ENCODE data around the gene GBX1.

GBX1 gene

GRCh38 chr7:151172273-151173141 lies 5.0 kb upstream of the GBX1 start:
- DNase-seq, result no peak

- DNase-seq, result no peak
Measured at GRCh38 chr7:151168787-151169162, 1.3 kb upstream of the GBX1 start.

DNA sequence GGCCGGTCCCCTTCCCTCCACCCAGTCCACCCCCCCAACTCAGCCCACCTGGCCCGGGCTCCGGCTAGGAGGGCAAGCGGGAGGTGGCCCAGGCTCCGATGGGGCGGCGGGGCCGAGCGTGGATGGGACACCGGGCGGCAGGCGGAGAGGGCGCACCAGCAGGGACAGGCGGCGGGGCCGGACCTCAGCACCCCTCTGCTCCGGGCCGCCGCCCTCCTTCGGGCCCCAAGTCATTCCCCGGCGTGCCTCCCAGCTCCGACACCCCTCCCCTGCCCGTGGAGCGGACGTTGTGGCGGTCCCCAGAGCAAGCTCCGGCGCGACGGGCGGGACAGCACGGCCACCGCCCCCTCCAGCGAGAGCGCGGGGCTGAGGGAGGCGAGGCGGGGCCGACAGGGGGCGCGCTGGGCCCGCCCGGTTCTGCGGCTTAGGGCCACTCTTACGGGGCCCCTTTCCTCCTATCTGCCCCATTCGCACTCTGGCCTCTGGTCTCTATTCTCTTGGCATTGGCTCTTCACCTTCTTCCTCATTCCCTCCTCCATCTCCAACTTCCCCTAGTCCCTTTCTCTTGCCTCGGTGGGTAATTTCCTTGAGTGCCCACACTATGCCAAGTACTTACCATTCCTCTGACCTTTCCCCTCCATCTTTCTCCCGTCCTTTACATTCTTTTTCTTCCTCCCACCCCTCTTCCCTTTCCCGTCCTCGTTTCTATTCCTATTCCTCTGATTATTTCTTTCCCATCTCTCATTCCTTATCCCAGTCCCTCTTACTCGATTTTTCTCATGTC lies 701 bp upstream of the GBX1 start:
- no peak for DNase-seq

DNA sequence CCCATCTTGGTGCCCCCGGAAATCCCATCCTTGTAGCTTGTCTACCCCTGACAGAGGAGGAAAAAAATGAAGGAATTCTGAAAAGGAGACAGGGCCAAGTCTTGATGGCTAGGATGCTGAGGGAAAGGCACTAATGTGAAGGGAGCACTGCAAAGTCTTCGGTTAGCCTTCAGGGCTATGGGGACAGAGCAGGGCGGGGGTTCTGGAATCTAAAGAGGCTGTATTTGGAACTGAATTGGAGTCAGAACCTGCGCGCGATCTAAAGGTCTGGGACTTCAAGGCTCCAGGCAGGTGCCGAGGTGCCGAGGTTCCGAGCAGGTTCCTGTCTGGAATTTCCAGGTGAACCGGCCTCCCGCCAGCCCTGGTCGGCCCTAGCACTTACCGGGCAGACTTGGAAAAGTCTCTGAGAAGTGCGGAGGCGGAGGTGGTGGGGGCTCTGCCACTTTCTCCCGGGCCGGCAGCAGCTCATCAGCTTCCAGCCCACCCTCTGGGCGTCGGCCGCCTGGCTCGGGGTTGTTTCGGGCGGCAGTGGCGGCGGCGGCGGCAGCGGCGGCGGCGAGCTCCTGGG lies 781 bp downstream of the GBX1 start:
- DNase-seq, result no peak

GRCh38 chr7:151161757-151162156 lies 5.7 kb downstream of the GBX1 start:
- no peak for DNase-seq

DNA sequence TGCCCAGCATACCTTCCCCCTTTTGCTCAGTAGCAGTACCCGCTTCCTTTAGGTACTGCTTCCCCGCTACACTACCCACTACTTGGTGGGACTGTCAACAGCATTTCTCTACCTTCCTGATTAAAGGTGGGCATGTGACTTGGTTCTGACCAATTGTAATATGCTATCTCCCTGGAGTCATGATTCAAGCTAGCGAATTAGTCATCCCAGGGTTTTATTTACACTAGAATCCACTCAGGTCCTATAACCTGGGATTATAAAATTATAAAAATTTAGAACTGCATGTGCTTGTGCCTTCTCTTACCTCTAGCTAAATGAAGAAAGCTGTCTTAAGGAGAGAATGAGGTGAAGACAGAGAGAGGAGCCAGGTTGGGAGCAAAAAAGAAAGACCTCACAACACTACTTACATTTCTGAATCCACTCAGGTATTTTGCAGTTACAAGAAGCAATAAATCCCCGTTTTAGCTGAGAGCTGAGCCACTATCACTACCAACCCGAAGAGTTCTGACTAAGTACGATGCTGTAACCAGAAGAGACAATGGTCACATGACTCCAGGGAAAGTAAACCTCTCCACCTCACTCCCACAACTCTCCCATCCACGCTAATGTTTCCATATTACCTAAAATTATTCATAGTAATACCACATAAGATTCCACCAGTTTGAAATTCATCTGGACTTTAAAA lies 9.7 kb downstream of the GBX1 start:
- no peak for DNase-seq

DNA sequence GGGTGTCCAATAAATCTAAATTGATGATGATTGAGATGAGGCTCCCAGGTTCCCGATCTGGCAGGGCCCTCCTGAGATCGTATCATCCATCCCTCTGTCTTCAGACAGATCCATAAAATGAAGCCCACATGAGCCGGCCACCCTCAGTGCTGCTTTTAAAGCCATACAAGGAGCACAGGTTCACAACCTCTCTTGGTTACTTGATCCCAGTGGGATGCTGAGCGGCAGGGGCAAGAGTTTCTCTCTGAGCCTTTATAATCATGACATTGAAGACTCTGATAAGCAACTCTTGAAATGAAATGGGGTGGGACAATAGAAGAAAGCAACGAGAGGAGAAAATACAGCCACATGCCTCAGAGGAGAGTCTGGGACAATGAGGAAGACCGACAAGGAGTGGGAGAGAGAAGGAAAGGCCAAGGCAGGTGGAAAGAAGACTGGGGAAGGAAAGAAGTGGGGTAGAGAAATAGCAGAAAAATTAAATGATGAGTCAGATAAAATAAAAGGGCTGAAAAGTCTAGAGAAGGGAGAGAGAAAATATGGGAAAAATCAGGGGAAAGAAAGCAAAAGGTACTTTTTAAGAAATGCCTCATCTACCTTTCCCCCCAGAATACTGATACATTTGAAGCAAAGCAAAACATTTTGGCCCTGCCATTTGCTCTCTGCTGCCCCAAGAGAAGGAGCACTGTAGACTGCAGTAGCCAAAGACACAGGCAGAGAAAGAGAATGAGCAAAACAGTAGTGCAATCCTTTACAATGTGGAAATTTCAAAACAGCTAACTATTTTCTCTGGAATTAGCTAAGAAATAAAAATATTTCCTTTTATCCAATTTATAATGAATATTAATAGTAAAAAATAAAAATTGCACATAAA lies 14.6 kb downstream of the GBX1 start:
- DNase-seq, result no peak

DNA sequence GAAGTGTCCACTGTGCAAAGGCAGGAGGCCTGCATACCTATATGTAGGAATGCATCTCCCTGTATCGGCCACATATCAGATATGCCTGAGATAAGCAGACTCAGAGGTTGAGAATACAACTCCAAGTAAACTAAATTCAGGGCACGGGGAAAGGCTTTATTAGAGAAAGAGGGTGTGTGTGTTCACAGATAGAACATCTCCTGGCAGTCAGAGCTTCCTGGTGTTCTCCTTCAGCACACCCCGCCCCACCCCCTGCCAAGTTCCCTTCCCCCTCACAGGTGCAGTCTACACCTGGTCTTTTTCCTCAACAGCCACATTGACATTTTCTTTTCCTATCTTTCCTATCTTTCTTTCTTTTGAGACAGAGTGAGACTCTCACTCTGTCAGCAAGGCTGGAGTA lies 17.1 kb downstream of the GBX1 start:
- DNase-seq, result no peak

- DNase-seq, result no peak
Measured at GRCh38 chr7:151148319-151149259, 18.9 kb downstream of the GBX1 start.

DNA sequence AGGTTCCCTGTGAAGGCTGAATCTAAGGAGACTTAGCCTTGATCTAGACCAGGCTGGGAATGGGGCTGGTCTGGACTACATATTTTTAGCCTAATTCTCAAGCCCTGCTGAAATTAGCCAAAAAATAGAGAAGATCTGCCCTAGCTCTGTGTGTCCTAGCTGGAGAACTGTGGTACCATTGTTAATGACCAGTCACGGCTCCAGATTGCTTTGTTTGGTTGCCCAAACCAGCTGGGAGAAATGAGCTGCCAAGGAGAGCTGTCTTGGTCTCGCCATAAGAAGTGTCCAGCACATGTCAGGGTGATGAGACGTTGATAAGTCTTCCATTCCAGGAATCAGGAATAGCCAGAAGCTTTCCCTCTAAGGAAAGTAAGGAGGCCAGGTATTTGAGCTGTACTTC lies 20.7 kb downstream of the GBX1 start:
- no peak for DNase-seq

DNA sequence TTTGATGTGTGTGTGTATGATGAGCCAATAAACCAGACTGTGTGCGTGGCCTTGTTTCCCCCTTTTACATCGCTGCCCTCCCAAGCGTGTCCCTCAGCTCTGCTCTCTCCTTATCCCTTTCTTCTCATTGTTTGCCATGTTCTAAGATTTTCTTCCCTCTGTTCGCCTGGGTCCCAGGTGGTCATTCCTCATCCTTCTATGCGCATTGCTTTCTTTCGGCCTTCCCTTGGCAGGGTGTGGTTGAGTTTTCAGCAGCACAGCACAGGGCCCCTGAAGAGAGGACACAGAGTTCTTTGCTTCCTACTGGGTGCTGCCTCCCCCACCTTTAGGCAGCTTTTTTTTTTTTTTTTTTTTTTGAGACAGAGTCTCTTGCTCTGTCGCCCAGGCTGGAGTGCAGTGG lies 23.1 kb downstream of the GBX1 start:
- DNase-seq, result no peak

GRCh38 chr7:151143261-151144015 lies 24.1 kb downstream of the GBX1 start:
- no peak for DNase-seq

- DNase-seq, result no peak
Measured at GRCh38 chr7:151142686-151143040, 24.8 kb downstream of the GBX1 start.

- no peak for DNase-seq
Measured at GRCh38 chr7:151141855-151142685, 25.4 kb downstream of the GBX1 start.

- DNase-seq, result no peak
Measured at GRCh38 chr7:151141311-151141854, 26.1 kb downstream of the GBX1 start.

DNA sequence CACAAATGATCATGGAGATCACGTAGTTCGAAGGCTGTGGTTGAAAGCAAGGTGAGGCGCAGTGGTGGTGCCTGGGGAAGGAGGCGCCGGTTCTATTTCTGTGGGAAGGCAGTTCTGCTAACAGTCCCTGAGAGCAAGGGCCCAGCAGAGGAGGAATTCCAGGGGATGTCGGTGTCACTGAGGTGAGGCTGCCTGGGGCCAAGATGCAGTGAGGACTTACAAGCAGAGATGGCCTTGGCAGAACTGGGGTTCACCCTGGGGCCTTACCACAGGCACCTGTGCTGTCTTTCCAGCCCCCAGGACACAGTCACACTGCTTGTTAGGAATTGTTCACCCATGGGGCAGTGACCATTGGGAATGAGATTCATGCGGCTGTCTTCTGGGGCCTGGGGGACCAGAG lies 26.7 kb downstream of the GBX1 start:
- DNase-seq, result no peak

DNA sequence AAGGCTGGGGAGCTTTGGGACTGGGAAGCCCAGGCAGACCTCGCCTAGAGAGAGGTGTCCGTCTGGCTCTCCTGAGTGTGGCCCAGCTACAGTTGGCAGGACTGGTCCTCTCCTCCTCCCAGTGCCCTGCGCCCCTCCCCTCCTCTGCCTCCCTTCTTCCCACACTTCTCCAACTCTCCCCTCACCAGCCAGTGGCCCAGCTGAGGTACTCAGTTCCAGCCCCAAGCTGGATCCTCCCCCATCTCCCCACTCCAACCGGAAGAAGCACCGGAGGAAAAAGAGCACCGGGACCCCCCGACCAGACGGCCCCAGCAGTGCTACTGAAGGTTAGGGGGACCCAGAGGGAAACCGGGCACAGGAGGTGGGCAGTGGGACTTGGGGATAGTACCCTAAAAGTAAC lies 27.7 kb downstream of the GBX1 start:
- DNase-seq, result no peak

- no peak for DNase-seq
Measured at GRCh38 chr7:151139071-151139790, 28.3 kb downstream of the GBX1 start.
